Thyroid gland (tissue), 4 donors: ENCODE data around the gene SURF2.

Experiments
- CTCF ChIP-seq, 6 experiments: fragments of 200-600 bp in 3 of 6; fragments of 450-650 bp in 3 of 6; sonication (generic) in 3 of 6; IDR thresholded peaks; one replicate each; pipeline ENCODE4 v1.5.1; 2016 to 2019; ENCODE audit warnings: antibody characterized with exemption in 6 of 6, mild to moderate bottlenecking in 2 of 6, inconsistent platforms in 1 of 6, moderate library complexity in 1 of 6
- POLR2A ChIP-seq, 2 donors: fragments of 450-650 bp; IDR thresholded peaks; one replicate each; pipeline ENCODE4 v1.6.1; 2017; ENCODE audit warnings: antibody characterized with exemption in 2 of 2, mild to moderate bottlenecking in 2 of 2, moderate library complexity in 1 of 2

- TF ChIP-seq POLR2A (IDR thresholded peaks at IDR 0.05) = no peak
- TF ChIP-seq CTCF (IDR thresholded peaks at IDR 0.05) = no peak
Measured at GRCh38 chr9:133374612-133375115, 18.3 kb downstream of the SURF2 start.
